SK-N-SH treated with all-trans-retinoic acid at 6 μM for 48 hours (cell line): ENCODE measurements around the gene ATP12A.
A peak's percentile ranks its signal among the peaks of the same experiment; 100 is the strongest.

Experiments used
- ATAC-seq: fragments of 200-7000 bp; cut with Tn5 transposase; 3 replicates; pipeline ENCODE4 v1.9.1; 2020; ENCODE audit warnings: mild to moderate bottlenecking, moderate library complexity
- ARNTL ChIP-seq: fragments of 450-650 bp; formaldehyde crosslinking; IDR thresholded peaks from 2 replicates; pipeline ENCODE4 v1.5.0; 2020; ENCODE audit warnings: low read depth, mild to moderate bottlenecking, moderate library complexity, borderline replicate concordance
- BACH2 ChIP-seq: fragments of 250-450 bp; sonication (Bioruptor Pico); IDR thresholded peaks from 2 replicates; pipeline ENCODE4 v1.9.0; 2021; ENCODE audit warnings: mild to moderate bottlenecking, borderline replicate concordance
- CREB5 ChIP-seq: fragments of 250-450 bp; sonication (Bioruptor Pico); IDR thresholded peaks from 2 replicates; pipeline ENCODE4 v1.5.1; 2020; ENCODE audit warnings: low read depth, mild to moderate bottlenecking, moderate library complexity
- CSDC2 ChIP-seq: fragments of 250-450 bp; sonication (Bioruptor Pico); IDR thresholded peaks from 2 replicates; pipeline ENCODE4 v1.5.0; 2020; ENCODE audit warnings: mild to moderate bottlenecking, moderate library complexity
- CSRNP3 ChIP-seq: fragments of 250-450 bp; sonication (Bioruptor Pico); IDR thresholded peaks from 2 replicates; pipeline ENCODE4 v1.5.1; 2021; ENCODE audit warnings: mild to moderate bottlenecking, moderate library complexity
- ESRRG ChIP-seq: fragments of 250-450 bp; sonication (Bioruptor Pico); IDR thresholded peaks from 2 replicates; pipeline ENCODE4 v1.6.1; 2021; ENCODE audit warnings: mild to moderate bottlenecking
- GLIS3 ChIP-seq: fragments of 250-450 bp; sonication (Bioruptor Pico); IDR thresholded peaks from 2 replicates; pipeline ENCODE4 v1.5.0; 2020; ENCODE audit warnings: mild to moderate bottlenecking, moderate library complexity
- ISL1 ChIP-seq: fragments of 250-450 bp; sonication (Bioruptor Pico); IDR thresholded peaks from 2 replicates; pipeline ENCODE4 v2.1.2; 2022; ENCODE audit warnings: mild to moderate bottlenecking, moderate library complexity
- OSR1 ChIP-seq: fragments of 250-450 bp; sonication (Bioruptor Pico); IDR thresholded peaks from 2 replicates; pipeline ENCODE4 v1.8.0; 2022; ENCODE audit warnings: moderate library complexity, mild to moderate bottlenecking, inconsistent platforms
- POU6F1 ChIP-seq: fragments of 250-450 bp; sonication (Bioruptor Pico); IDR thresholded peaks from 2 replicates; pipeline ENCODE4 v1.8.0; 2021; ENCODE audit warnings: low read depth, mild to moderate bottlenecking, moderate library complexity, borderline replicate concordance
- PPARA ChIP-seq: fragments of 250-450 bp; sonication (Bioruptor Pico); IDR thresholded peaks from 2 replicates; pipeline ENCODE4 v1.5.0; 2020; ENCODE audit warnings: mild to moderate bottlenecking, borderline replicate concordance
- RARB ChIP-seq: fragments of 250-450 bp; sonication (Bioruptor Pico); IDR thresholded peaks from 2 replicates; pipeline ENCODE4 v1.8.0; 2021; ENCODE audit warnings: mild to moderate bottlenecking, moderate library complexity
- SNAI2 ChIP-seq: fragments of 250-450 bp; sonication (Bioruptor Pico); IDR thresholded peaks from 2 replicates; pipeline ENCODE4 v1.5.0; 2020; ENCODE audit warnings: mild to moderate bottlenecking, moderate library complexity
- TCF4 ChIP-seq: fragments of 250-450 bp; sonication (Bioruptor Pico); IDR thresholded peaks from 2 replicates; pipeline ENCODE4 v1.8.0; 2021; ENCODE audit warnings: mild to moderate bottlenecking, moderate library complexity, borderline replicate concordance
- TOX ChIP-seq: fragments of 250-450 bp; sonication (Bioruptor Pico); IDR thresholded peaks from 2 replicates; pipeline ENCODE4 v1.8.0; 2021; ENCODE audit warnings: mild to moderate bottlenecking, moderate library complexity, borderline replicate concordance
- TSHZ2 ChIP-seq: fragments of 250-450 bp; sonication (Bioruptor Pico); IDR thresholded peaks from 2 replicates; pipeline ENCODE4 v1.5.0; 2020; ENCODE audit warnings: mild to moderate bottlenecking, moderate library complexity
- ZC3H10 ChIP-seq: fragments of 250-450 bp; sonication (Bioruptor Pico); IDR thresholded peaks from 2 replicates; pipeline ENCODE4 v1.5.1; 2021; ENCODE audit warnings: mild to moderate bottlenecking, moderate library complexity
- ZFP3 ChIP-seq: fragments of 250-450 bp; sonication (Bioruptor Pico); IDR thresholded peaks from 2 replicates; pipeline ENCODE4 v1.5.0; 2020; ENCODE audit warnings: mild to moderate bottlenecking, moderate library complexity
- ZNF565 ChIP-seq: fragments of 450-650 bp; formaldehyde crosslinking; conservative IDR thresholded peaks from 2 replicates; pipeline ENCODE4 v1.5.0; 2020; ENCODE audit warnings: low read depth, mild to moderate bottlenecking, moderate library complexity
- ZNF70 ChIP-seq: fragments of 450-650 bp; formaldehyde crosslinking; IDR thresholded peaks from 2 replicates; pipeline ENCODE4 v1.5.0; 2020; ENCODE audit warnings: mild to moderate bottlenecking, moderate library complexity
- ZNF8 ChIP-seq: fragments of 450-650 bp; formaldehyde crosslinking; IDR thresholded peaks from 2 replicates; pipeline ENCODE4 v1.5.0; 2020; ENCODE audit warnings: mild to moderate bottlenecking, moderate library complexity

The ATP12A gene

GRCh38 chr13:24688950-24689349 is 8.7 kb downstream of the ATP12A start (continued):
- no peak for TF ChIP-seq ZNF70 (CRISPR knock-in tag)
- TF ChIP-seq, all 23 proteins: peak for 0

- ATAC-seq: no peak
- TF ChIP-seq CSRNP3 (CRISPR knock-in tag) (no peak), ESRRG (CRISPR knock-in tag) (no peak)
Measured at GRCh38 chr13:24691381-24691780, 11.2 kb downstream of the ATP12A start.

- TF ChIP-seq BACH2: no peak
- TF ChIP-seq GLIS3: no peak
- TF ChIP-seq ARNTL: no peak
- no peak for TF ChIP-seq ESRRG (CRISPR knock-in tag)
- no peak for TF ChIP-seq ZC3H10
- no peak for TF ChIP-seq RARB
- no peak for TF ChIP-seq CSRNP3 (CRISPR knock-in tag)
- TF ChIP-seq CSDC2: no peak
- TF ChIP-seq ZNF70 (CRISPR knock-in tag): no peak
- TF ChIP-seq, all 23 proteins: peak for 0
- ATAC-seq: no peak
Measured at GRCh38 chr13:24692561-24692960, 12.4 kb downstream of the ATP12A start.

- no peak for TF ChIP-seq ZC3H10
- TF ChIP-seq CSDC2: no peak
- TF ChIP-seq CSRNP3 (CRISPR knock-in tag): no peak
- no peak for TF ChIP-seq ZFP3 (CRISPR knock-in tag)
- TF ChIP-seq GLIS3: no peak
- no peak for TF ChIP-seq ZNF8 (CRISPR knock-in tag)
- TF ChIP-seq ZNF565: no peak
- TF ChIP-seq TOX (CRISPR knock-in tag): no peak
- TF ChIP-seq SNAI2: no peak
- TF ChIP-seq TSHZ2 (CRISPR knock-in tag): no peak
- no peak for TF ChIP-seq RARB
- peak; percentile 94 for ATAC-seq
Measured at GRCh38 chr13:24693862-24694471, 13.8 kb downstream of the ATP12A start.

- ATAC-seq: no peak
- TF ChIP-seq PPARA (CRISPR knock-in tag): no peak
- TF ChIP-seq ESRRG (CRISPR knock-in tag): no peak
- no peak for TF ChIP-seq BACH2
- TF ChIP-seq ZNF8 (CRISPR knock-in tag): no peak
- no peak for TF ChIP-seq CSRNP3 (CRISPR knock-in tag)
- no peak for TF ChIP-seq TCF4 (CRISPR knock-in tag)
- TF ChIP-seq SNAI2: no peak
- TF ChIP-seq ZC3H10: no peak
- no peak for TF ChIP-seq OSR1 (CRISPR knock-in tag)
- TF ChIP-seq ARNTL: no peak
- no peak for TF ChIP-seq CREB5 (CRISPR knock-in tag)
- no peak for TF ChIP-seq TOX (CRISPR knock-in tag)
- no peak for TF ChIP-seq POU6F1
- no peak for TF ChIP-seq GLIS3
- no peak for TF ChIP-seq ISL1
- TF ChIP-seq RARB: no peak
Measured at GRCh38 chr13:24694907-24695306, 14.7 kb downstream of the ATP12A start.
